HepG2 (cell line): Measurements from ENCODE around the gene COPB2. TPM values are rescaled to one million over a fixed set of nuclear protein-coding genes. Genes with fewer than 3 reads are reported as not detected.

Experiments
- ATAC-seq: fragments of 200-7000 bp; cut with Tn5 transposase; 3 replicates; pipeline ENCODE4 v1.9.1; 2020; ENCODE audit warnings: mild to moderate bottlenecking, moderate library complexity
- BruUV-seq: library from RNA; stranded (reverse); fragments of 400-500 nt; replicated peaks from 2 replicates; lab custom pipeline; 2021; lab: Mats Ljungman, UMichigan
- CTCF ChIA-PET: fragments of 300-600 bp; formaldehyde crosslinking; extraction: SDS; loops from one replicate; lab custom pipeline; 2021; ENCODE audit warnings: low total read pairs, inconsistent platforms, low intra/inter-chr PET ratio; lab: Yijun Ruan, JAX
- POLR2A ChIA-PET: fragments of 350-600 bp; sonication (Branson Sonifier 250); formaldehyde crosslinking; loops from one replicate; lab custom pipeline; 2020; ENCODE audit warnings: antibody characterized with exemption, inconsistent platforms; lab: Yijun Ruan, JAX
- DNase-seq: peaks from one replicate; pipeline ENCODE4 v3.0.0-alpha.2; 2015; ENCODE audit warnings: low spot score
- FAIRE-seq: peaks from 3 replicates; lab custom pipeline; 2011; peaks lifted over from hg19 to GRCh38; lab: Jason Lieb, UNC
- H2AFZ ChIP-seq: one replicate; pipeline ENCODE4 v1.6.1; 2011; ENCODE audit warnings: low read length, inconsistent platforms
- H3K27ac ChIP-seq: fragments of 300-600 bp; 3 replicates; pipeline ENCODE4 v1.8.0; 2011; ENCODE audit warnings: mixed run types, mild to moderate bottlenecking, mixed read lengths, low read length, inconsistent platforms; ENCODE audit not compliant: insufficient read depth; ENCODE audit errors: extremely low read length
- H3K27me3 ChIP-seq, 2 experiments: fragments of 200-600 bp in 1 of 2; 2 replicates in 1 of 2; 3 replicates in 1 of 2; pipeline versions ENCODE4 v1.6.0 to v1.8.0; 2011; ENCODE audit warnings: low read length in 2 of 2, mild to moderate bottlenecking in 2 of 2, moderate library complexity in 2 of 2, inconsistent platforms in 1 of 2; ENCODE audit not compliant: insufficient read depth in 2 of 2, control insufficient read depth in 1 of 2
- H3K36me3 ChIP-seq, 2 experiments: fragments of 200-600 bp in 1 of 2; replicated peaks in 1 of 2; 2 replicates in 1 of 2; 3 replicates in 1 of 2; pipeline versions ENCODE4 v1.5.1 to v1.8.0; 2011; ENCODE audit warnings: low read length in 2 of 2, inconsistent platforms in 1 of 2; ENCODE audit not compliant: insufficient read depth in 2 of 2, control insufficient read depth in 1 of 2
- H3K4me1 ChIP-seq: 2 replicates; pipeline ENCODE4 v1.5.1; 2012; ENCODE audit warnings: low read length, inconsistent platforms; ENCODE audit not compliant: insufficient read depth
- H3K4me2 ChIP-seq: 2 replicates; pipeline ENCODE4 v1.6.0; 2011; ENCODE audit warnings: low read depth, low read length, inconsistent platforms
- H3K4me3 ChIP-seq, 3 experiments: fragments of 200-600 bp in 1 of 3; sonication (generic), shearing (Covaris generic) in 1 of 3; replicated peaks in 1 of 3; 2 replicates each; pipeline ENCODE4 v1.5.1; 2011 to 2016; ENCODE audit warnings: low read length in 3 of 3, inconsistent platforms in 2 of 3, low read depth in 2 of 3, mild to moderate bottlenecking in 2 of 3, control low read depth in 1 of 3, mixed read lengths in 1 of 3; ENCODE audit not compliant: insufficient read depth in 1 of 3
- H3K79me2 ChIP-seq: one replicate; pipeline ENCODE4 v1.6.1; 2011; ENCODE audit warnings: low read length, inconsistent platforms; ENCODE audit not compliant: insufficient read depth
- H3K9ac ChIP-seq: 2 replicates; pipeline ENCODE4 v1.6.0; 2011; ENCODE audit warnings: mild to moderate bottlenecking, low read depth, low read length, inconsistent platforms; ENCODE audit not compliant: insufficient read depth
- H3K9me3 ChIP-seq: 2 replicates; pipeline ENCODE4 v1.5.1; 2012; ENCODE audit warnings: mild to moderate bottlenecking, low read length
- H4K20me1 ChIP-seq: 2 replicates; pipeline ENCODE4 v1.6.0; 2011; ENCODE audit warnings: inconsistent platforms, mild to moderate bottlenecking, low read length, moderate library complexity; ENCODE audit not compliant: insufficient read depth
- HDAC1 ChIP-seq: sonication (generic); formaldehyde crosslinking; IDR thresholded peaks from 2 replicates; pipeline ENCODE4 v1.5.1; 2020; ENCODE audit warnings: mild to moderate bottlenecking, missing genetic modification reagents
- SMYD3 ChIP-seq: sonication (generic); formaldehyde crosslinking; IDR thresholded peaks from 2 replicates; pipeline ENCODE4 v1.8.1; 2023; ENCODE audit warnings: mild to moderate bottlenecking, missing genetic modification reagents
- ZNF251 ChIP-seq: sonication (generic); formaldehyde crosslinking; IDR thresholded peaks from 2 replicates; pipeline ENCODE4 v1.9.0; 2021; ENCODE audit warnings: mild to moderate bottlenecking, missing genetic modification reagents
- ZNF574 ChIP-seq: sonication (generic); formaldehyde crosslinking; IDR thresholded peaks from 2 replicates; pipeline ENCODE4 v1.4.0; 2020; ENCODE audit warnings: missing genetic modification reagents
- ZNF768 ChIP-seq: sonication (generic); formaldehyde crosslinking; IDR thresholded peaks from 2 replicates; pipeline ENCODE4 v1.4.0; 2020; ENCODE audit warnings: missing genetic modification reagents
- WGBS: methylation state at CpG from one replicate; pipeline ENCODE4 v1.1.6; 2017; ENCODE audit warnings: low lambda C conversion rate; 5-methylcytosine and 5-hydroxymethylcytosine counted together
- in situ Hi-C: cut with HindIII; loops from 2 replicates; pipeline ENCODE4 v1.10.0; 2017; ENCODE audit warnings: low pct_unique_long_range_greater_than_20kb; ENCODE audit not compliant: extremely low pct_ligation_motif_present
- intact Hi-C: fragments of 100-400 bp; cut with micrococcal nuclease; formaldehyde crosslinking; loops from one replicate; pipeline ENCODE4 v1.10.0; 2022; ENCODE audit not compliant: unreplicated experiment
- polyA plus RNA-seq, 8 experiments: library from polyadenylated mRNA; depleted of rRNA in 3 of 8; stranded (reverse) in 7 of 8; unstranded in 1 of 8; fragments of >200 nt; fragmentation: Illumina TruSeq in 4 of 8; extraction: Trizol in 4 of 8; gene quantifications; 2 replicates each; pipeline versions ENCODE4 v1.2.1 to v1.2.3, GENCODE V29; 2011 to 2016; ENCODE audit warnings: low read depth in 4 of 8, missing spikeins in 1 of 8, mixed read lengths in 1 of 8; ENCODE audit not compliant: insufficient read depth in 1 of 8
- total RNA-seq, 5 experiments: library from RNA; depleted of rRNA; stranded (reverse); fragments of >200 nt; fragmentation: Illumina TruSeq; extraction: Trizol; gene quantifications; 2 replicates each; pipeline ENCODE4 v1.2.3, GENCODE V29; 2016; ENCODE audit warnings: low read depth in 1 of 5

The COPB2 gene
- total and polyA plus RNA-seq, 2 of the 13 experiments (the other 11 are each of a cell fraction or from before 2014, with no cell fraction given) = 83.3 to 217 TPM

DNA sequence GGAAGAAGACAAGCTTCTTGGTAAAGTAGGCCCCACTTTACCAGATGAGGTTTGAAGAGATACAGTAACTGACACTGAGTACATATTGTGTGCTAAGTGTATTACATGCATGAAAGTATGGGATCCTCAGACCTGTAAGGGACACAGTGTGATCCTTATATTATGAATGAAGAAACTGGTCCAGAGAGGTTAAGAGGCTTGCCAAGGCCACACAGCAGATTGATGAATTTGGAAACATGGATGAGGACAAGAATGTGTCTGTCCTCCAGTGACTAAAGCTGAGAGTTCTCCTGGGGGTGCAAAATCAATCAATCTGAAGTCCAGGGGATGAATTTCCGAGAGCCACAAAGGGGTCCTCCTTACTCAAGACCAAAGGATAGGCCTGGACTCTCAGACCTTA is 77.0 kb downstream of the COPB2 start (continued):
- no peak for TF ChIP-seq SMYD3 (CRISPR knock-in tag)
- TF ChIP-seq HDAC1 (CRISPR knock-in tag) = no peak
- no peak for TF ChIP-seq ZNF574
- TF ChIP-seq, all 625 proteins: peak for 0

- Histone ChIP-seq H3K9ac (no peak overlapping the region), H3K4me2 (no peak overlapping the region), H3K9me3 (no peaks in the 10 kb centered on the region), H3K79me2 (no peaks in the 10 kb centered on the region), H3K27me3 (no peaks in the 10 kb centered on the region; a peak in 1 of 5 replicates), H3K4me3 (no peak overlapping the region), H3K36me3 (no peaks in the 10 kb centered on the region), H3K27ac (no peak overlapping the region), H3K4me1 (no peaks in the 10 kb centered on the region), H4K20me1 (no peaks in the 10 kb centered on the region), H2AFZ (no peak overlapping the region)
- ChIA-PET CTCF (no interaction called here), POLR2A (no interaction called here)
- 8% methylated on average over 1 of the region's 1 CpG for WGBS
- in situ Hi-C loops (no loop called here), intact Hi-C loops (no loop called here)
- ATAC-seq = no peak
- no peak for FAIRE-seq
- TF ChIP-seq ZNF768 (peak; percentile 28; the same call in 1 of the 2 replicates), ZNF251 (CRISPR knock-in tag) (no peak)
- no peak for DNase-seq
- no TSS peak for BruUV-seq
These were observed 77.9 kb downstream of the COPB2 start for GRCh38 chr3:139311557-139311956.
